ENCODE measurements around the gene EDDM3A.
"Not testable (repeated sequence)": the region's sequence is repeated elsewhere in the genome, so short reads cannot be mapped to it uniquely, and the experiment has no call there.

Gene EDDM3A, protein sequence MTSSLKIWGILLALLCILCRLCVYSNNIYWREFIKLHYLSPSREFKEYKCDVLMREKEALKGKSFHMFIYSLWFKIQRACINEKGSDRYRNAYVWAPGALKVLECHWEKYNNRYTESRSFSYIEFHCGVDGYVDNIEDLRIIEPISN

DNA sequence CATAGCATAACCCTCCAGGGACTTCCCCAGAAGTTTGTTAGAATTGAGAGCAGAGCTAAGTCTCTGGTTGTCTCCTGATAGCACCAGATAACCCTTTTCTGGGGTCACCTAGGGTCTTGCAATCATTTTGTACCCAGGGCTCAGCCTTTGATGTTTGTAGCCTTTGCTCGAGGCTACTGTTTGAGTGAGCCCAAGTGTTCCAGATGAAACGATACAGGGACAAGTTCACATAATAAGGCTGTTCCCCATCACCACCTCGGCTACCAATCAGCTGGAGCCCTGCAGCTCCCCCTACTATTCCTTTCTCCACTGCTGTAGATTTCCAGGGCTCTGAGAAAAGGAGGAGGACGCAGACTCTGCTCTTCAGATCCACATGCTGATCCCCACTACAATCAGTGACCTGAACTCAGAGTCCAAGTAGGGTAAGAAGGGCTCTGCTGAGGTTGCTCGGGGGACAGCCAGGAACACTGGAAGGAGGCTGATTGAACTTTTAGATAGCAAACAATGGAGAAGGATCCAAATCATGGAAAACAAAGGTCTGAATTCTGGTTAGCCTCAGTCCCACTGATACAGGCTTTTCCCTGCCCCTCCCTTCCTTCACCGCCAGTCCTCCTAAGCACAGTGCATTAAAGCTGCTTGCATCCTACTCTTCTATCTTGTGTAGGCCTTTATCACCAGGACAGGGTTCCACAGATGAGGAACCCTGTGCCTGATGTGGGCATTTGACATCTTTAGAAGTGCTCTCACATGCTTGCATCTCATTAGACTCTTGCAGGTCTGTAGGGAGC lies at the start of gene EDDM3A:
TSS of gene EDDM3A (plus strand) at position 317 of the 788 bp plus-strand sequence. CDS start 1,694 bp downstream, outside the sequence.
- DNase-seq = no peak

DNA sequence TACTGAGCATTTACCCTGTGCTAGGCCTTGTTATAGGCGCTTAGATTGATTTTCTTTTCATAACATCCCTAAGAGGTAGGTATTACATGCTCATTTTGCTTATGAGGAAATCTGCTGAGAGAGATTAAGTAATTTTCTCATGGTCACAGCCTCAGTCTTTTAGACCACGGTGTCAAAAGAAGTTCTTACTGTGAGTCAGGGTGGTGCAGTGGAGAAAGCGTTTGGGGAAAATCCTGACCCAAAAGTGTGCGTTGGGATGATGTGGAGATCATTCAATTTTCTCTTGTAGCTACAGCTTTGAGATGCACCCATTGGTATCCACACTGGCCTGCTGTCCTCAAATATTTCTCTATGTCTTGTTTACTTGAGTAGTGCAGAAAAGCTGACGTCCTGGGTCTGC lies 48.9 kb upstream of the EDDM3A start:
- no peak for DNase-seq

DNA sequence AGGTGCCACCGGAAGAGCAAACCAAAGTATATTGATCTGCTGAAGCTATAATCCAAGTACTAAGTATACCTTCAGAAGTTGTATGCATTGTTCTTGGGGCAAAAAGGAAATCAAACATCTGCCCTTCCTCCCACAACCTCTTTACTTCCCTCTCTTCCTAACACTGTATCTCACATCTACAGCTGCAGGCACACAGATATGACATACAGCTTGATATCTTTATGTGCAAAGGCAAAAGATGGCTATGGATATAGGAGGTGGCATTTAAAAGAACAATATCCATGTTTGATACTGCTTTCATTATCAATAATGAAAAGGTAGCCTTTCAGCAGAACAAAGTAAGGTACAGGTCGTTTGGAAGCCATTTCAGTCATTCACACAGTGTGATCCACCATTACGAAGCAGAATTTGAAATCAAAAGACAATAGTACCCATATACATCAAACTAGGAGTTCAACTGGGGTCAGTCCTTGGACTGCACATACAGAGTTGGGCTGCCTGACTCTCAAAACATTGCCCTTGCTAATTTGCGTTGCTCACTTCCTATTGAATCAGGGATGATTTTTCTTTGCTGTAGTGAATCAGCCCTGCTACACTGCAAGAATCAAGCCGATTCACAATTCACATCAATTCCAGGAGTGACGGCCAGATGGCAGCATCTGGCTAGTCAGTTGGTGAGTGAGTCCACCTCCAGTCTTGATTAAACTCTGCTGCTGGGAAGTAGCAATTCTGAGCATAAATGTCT lies 48.2 kb upstream of the EDDM3A start:
- DNase-seq = no peak

DNA sequence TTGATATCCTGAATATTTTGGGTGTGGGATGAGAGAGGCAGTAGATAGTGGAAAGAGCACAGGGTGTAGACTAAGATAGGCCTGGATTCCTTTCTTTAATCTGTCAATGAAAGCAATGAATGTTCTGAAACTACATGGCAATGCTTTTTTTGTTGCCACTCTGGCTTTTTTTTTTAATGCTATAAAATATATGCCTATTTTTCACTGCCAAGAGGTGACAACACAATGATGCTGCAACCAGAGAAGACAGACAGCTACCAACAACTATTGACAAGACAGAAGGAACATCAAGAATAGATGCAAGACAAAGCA lies 47.7 kb upstream of the EDDM3A start:
- no peak for DNase-seq

DNA sequence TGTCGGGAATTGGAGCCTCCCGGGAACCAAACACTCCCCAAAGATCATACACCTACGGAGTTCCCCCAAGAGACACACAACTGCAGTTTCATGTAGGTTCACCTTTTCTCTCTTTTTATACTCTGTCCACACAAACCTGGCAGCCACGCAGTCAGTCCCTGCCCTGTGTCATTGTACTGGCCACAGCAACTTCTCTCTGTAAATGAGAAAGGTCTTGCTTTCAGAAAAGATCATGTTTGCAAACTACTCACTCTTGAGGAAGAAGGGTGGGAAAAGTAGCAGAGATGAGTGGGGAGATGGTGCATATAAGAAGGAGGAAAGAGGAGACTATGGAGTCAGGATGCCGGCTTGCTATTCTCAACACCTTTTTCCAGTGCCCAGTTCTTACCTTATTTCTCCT lies 46.8 kb upstream of the EDDM3A start:
- no peak for DNase-seq

DNA sequence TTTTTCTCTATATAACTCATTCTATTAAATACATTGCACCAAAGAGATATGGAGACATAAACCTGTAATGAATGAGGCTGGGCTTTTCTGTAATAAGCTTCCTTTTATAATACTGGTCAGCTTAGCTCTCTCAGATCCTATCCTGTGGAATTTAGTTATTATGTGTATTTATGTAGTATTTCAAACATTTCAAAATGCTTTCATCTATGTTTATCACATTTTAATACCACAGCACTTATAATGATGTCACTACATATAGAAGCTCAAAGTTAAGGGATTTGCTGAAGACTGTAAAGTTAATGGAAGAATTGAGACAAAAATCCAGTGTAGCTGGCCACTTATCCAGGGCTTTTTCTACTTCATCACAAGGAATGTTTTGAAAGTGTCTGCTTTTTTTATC lies 45.8 kb upstream of the EDDM3A start:
- no peak for DNase-seq

DNA sequence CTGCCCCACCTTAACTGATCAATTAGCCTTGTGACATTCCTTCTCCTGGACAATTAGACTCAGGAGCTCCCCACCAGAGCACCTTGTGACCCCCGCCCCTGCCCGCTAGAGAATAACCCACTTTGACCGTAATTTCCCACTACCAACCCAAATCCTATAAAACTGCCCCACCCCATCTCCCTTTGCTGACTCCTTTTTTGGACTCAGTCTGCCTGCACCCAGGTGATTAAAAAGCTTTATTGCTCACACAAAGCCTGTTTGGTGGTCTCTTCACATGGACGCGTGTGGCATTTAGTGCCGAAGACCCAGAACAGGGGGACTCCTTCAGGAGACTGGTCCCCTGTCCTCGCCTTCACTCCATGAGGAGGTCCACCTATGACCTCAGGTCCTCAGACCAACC lies 44.7 kb upstream of the EDDM3A start:
- DNase-seq = not testable (repeated sequence)

DNA sequence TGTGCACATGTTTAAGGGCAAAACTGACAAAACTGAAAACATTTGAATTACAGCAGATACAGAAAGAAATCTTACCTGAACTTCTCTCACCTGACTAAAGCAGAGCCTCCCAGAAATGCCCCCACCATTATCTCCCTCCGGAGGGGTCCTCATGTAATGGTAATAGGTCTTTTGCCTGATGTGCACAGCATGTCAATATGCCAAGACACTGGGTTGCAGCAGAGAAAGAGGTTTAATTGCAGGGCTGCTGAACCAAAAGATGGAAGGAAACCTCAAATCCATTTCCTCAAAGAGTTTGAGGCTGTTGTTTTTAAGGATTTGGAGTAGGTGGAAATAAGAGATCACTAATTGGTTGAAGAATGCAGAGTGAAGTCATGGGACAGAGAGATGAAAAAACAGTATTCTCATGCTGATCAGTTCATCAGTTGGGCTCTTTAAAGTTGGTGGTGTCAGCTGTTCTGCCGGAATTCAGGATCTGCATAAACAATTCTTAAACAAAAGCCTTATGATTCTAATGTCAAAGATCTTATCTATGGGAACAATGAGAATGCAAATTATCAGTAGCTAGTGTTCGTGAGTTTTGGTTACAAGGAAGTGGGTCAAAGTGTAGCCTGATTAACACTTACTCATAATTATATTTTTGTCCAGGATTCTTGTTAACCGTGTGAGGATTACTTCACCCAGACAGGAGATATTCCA lies 38.9 kb upstream of the EDDM3A start:
- no peak for DNase-seq

DNA sequence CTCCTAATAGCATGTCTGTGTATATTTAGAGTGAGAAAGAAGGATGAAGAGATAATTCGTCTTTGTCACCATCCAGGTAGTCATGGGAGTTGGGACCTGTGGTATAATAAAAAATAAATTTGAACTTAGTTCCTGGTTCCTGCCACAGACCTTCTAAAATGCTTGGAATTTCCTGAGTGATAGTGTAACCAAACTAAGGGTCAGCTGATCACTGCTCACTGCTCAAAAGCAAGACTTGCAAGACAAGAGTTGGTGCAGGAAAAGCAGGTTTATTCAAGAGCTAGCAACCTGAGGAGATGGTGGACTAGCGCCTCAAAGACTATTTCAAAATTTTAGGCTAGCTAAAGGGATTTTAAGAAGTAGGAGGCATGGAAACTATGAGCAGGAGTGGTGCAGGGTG lies 38.1 kb upstream of the EDDM3A start:
- DNase-seq = no peak

DNA sequence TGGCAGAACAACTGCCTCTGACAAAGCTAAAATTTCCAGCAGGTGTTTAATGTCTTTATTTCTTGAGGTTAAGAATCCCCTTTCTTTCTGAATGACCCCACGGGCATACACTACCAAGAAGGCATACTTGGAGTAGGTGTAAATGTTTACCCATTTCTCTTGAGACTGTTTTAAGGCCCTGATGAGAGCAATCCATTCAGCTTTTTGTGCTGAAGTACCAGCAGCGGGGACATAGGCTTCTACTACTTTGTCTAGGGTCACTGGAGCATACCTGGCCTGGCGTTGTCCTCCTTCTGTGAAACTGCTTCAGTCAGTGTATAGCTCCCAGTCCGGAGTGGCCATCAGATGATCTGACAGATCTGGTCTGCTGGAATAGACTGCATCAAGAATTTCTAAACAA lies 34.4 kb upstream of the EDDM3A start:
- DNase-seq = no peak

DNA sequence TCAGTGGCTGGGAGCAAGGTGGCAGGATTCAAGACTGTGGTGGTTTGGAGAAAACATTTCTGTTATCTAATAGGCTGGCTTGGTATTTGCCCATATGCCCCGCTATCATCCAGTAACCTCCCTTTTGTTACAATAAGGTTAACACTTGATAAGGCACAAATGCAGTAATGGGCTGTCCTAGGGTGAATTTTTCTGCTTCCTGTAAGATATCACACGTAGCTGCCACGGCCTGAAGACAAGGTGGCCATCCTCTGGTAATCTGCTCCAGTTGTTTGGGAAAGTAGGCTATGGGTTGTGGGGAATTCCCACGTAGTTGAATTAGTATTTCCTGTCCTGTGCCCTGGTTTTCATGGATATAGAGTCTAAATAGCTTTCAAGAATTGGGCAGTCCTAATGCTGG lies 34.0 kb upstream of the EDDM3A start:
- DNase-seq = no peak

DNA sequence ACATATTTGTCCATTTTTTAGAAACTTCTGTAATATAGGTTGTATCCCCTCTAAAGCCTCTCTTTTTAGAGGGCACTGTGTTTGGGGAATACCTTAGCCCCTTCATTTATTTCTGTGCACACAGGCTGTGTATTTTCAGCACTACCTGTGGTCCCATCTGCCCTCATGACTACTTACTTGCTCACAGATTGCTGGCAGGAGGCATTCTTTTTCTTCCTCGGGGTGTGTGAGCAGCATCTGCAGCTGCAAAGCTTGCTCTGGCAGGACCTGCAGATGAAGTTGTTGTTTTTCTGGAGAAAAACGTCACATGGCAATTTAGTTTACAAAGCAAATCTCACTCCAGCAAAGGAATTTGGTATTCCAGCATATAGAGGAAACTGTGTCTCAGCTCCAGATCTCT lies 32.8 kb upstream of the EDDM3A start:
- no peak for DNase-seq

DNA sequence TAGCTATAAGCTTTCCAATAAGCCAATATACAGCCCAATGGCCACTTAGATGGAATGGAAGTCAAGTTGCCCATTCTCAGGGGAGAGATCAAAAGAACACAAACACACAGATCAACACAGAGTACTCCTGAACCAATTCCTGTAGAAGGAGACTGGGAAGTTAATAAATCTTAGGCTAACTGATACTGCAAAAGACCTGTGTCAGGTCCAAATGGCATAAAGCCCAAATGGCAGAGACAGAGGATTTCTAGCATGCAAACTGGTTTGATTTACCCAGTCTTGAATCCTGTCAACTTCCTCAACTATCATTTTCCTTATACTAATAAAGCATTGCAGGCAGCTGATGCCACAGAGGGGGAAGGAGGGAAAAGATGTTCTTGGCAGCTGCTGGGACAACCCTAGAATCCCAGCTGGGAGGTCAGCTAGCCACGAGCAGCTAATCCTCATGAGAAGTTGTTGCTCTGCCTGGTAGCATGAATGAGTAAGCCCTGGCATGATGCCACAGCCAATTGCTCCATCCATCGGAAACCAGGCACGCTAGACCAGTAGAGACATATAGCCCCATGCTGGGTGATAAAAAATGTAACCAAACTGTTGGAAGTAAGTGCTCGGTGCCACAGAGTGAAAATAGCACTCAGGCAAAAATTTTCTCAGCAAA lies 31.0 kb upstream of the EDDM3A start:
- DNase-seq = no peak

DNA sequence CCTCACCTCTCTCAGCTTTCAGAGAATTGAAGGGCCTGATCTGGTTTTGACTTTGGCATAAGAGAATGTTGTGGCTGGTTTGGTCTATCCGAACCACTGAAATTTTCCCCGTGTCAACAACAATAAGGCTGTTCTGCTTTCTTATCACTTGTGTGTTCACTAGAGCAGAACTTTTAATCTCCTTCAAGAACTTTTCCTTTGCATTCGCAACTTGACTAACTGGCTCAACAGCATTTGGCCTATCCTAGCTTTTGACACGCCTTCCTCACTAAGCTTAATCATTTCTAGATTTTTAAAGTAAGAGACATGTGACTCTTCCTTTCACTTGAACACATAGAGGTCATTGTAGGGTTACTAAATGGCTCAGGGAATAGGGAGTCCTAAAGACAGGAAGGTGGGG lies 25.9 kb upstream of the EDDM3A start:
- DNase-seq = no peak

DNA sequence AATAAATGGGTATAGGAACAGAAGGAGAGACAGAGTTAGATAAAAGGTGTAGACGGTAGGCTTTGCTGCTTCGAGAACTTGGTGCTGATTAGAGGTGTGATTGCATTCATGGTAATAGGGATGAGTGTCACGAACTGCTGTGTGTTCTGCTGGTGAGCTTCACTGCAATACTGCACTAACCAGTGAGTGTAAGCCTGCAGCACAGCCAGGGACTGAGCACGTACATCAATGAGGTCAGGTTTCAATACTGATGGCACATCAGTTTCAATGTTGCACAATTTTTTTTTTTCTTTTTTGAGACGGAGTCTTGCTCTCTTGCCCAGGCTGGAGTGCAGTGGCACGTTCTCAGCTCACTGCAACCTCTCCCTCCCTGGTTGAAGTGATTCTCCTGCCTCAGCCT lies 24.9 kb upstream of the EDDM3A start:
- no peak for DNase-seq

DNA sequence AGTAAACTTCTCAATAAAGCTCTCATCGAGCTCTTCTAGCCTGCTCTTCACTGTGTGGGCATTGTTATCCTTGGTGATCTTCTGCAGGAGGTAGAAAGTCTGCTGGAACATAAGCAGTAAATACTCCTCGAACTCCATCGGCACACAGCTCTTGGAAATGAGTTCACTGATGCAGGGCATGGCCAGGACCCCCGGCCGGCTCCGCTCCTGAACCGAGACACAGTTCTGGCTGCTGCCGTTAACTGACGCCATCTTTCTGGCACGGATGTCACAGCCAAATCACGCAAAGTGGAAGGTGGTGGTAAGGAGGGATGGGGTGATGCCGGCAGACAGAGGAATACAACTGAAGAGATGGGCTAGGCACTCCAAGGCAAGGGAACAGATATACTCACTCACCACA lies 23.7 kb upstream of the EDDM3A start:
- no peak for DNase-seq

DNA sequence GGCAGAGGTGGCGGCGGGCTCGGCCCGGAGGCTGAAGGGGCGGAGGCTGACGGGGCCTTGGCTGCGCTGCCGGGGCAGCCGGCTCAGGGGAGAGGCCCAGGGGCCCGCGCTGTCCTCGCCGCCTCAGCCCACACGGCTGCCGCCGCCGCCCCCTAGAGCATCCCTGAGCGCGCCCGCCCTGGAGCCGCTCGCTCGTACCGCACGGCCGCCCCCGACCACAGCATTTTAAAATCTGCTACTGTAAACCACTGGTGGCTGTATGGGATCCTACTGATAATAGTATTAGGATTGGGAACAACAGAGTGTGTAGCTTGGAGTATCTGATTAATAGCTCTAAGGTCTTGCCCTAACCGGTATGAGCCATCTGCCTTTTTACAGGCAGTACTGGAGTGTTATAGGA lies 22.2 kb upstream of the EDDM3A start:
- no peak for DNase-seq

DNA sequence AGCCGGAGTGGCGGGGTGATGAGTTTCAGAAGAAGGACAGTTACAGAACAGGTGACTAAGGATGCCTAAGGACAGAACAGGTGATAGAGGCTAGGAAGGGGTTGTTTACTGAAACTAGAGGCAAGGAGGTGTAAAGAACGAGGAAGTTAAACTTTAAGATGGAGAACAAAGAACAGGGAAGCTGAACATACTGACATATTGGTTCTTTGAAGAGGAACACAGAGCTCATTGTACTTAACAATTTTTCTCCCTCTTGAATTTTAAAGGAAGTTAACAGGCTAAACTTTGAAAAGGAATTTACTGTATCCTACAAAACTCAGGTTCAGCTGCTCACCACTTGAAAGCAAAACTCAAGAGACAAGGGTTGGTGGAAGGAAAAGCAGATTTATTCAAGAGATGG lies 19.6 kb upstream of the EDDM3A start:
- DNase-seq = not testable (repeated sequence)

DNA sequence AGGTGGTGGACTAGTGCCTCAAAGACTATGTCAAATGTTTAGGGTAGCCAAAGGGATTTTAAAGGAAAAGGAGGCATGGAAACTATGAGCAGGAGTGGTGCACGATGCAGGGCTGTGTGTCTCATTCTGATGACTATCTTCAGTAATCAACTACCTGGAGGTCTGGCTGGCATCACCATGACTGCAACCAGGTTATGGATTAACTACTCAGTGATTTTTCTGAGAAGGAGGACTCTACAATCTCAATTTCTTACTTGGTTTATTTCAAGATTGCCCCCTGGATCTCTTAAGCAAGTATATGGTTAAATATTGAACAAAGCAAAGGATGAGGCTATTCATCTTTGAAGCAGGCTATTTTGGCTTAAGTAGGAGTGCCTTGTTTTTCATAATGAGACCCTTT lies 19.2 kb upstream of the EDDM3A start:
- DNase-seq = no peak

DNA sequence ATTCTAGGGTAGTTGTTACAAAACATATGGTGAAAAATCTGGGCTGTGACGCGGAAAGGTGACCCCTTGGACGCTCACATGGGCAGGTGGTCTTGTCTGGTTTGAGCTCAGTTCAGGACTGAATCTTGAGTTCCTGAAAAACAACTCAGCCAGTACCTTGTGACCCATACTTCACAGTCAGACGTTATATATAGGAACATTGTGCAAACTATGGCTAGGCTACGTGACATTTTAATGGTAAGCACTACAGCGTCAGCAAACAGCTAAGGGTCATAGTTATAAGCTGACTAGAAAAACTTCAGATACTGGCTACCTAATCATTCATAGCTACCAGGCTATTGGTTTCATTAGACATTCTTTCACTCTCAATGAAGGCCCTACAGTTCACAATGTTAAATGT lies 14.8 kb upstream of the EDDM3A start:
- DNase-seq = no peak

DNA sequence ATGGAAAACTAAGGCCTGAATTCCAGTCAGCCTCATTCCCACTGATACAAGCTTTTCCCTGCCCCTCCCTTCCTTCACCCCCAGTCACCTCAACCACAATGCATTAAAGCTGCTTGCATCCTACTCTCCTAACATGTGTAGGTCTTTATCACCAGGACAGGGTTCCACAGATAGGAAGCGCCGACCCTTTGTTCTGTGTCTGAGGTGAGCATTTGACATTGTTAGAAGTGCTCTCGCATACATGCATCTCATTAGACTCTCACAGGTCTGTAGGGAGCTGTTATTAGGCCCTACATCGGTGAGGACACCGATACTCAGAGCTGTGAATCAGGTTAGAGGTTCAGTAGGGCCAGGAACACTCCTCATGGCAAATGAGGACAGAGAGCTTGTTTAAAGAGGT lies 13.2 kb upstream of the EDDM3A start:
- DNase-seq = no peak

DNA sequence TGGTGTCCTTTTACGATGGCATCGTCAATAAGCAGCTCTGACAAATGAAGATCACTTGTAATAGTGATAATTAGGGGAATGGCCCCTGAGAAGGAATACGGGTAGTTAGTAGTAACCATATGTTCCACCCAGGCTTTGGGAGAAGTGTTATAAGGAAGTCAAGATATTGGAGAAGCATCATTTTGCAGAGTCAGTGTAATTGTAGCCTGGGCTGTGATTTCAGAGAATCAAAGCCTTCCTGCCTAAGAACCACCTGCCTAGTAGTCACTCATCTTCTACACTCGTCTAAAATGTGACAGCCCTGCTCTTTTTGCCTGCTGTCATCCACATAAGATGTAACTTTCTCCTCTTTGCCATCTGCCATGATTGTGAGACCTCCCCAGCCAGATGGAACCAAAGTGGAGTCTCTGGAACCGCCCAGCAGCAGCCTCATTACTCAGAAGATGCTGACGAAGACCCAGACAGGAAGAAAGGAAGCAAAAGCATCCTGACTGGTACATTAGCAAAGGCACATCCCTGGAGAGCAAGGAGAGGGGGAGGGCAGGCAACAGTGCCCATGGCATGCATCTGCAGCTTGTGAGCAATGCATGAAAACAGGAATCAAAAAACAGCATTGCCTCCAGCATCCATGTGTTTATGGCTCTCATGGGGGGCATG lies 12.6 kb upstream of the EDDM3A start:
- DNase-seq = no peak
